ENCODE data around the gene OR2AP1. TPM values are rescaled to one million over a fixed set of nuclear protein-coding genes. Genes with fewer than 3 reads are reported as not detected.
"Not testable (repeated sequence)": the region's sequence is repeated elsewhere in the genome, so short reads cannot be mapped to it uniquely, and the experiment has no call there.

OR2AP1 gene
- total and polyA plus RNA-seq, 2 donors (not counting 1 experiment from before 2014, with no cell fraction given) = 0.17 TPM; not detected in 1

GRCh38 chr12:55582066-55582465 lies 9.8 kb downstream of the OR2AP1 start:
- peaks cover 0 to 3% (median 1%) of the 10 kb centered on the region in 3 donors for H3K9me3 ChIP-seq (ENCODE audit: control extremely low read depth in 1 of 3, control insufficient read depth in 2 of 3, insufficient read depth in 1 of 3, low read length in 2 of 3)
- no peaks in the 10 kb centered on the region for H4K20me1 ChIP-seq (ENCODE audit: control insufficient read depth, insufficient read depth, low read length, poor library complexity, severe bottlenecking)
- no peaks in the 10 kb centered on the region for H3K79me2 ChIP-seq (ENCODE audit: control insufficient read depth, insufficient read depth, low read length)
- H3K36me3 ChIP-seq (replicated peaks in 1 of 2; ENCODE audit: control extremely low read depth in 1 of 2, control insufficient read depth in 1 of 2, extremely low read depth in 1 of 2, insufficient read depth in 2 of 2, low read length in 1 of 2) = no peaks in the 10 kb centered on the region
- H3K27me3 ChIP-seq (replicated peaks in 1 of 4; ENCODE audit: control extremely low read depth in 1 of 4, control insufficient read depth in 3 of 4, insufficient read depth in 4 of 4, low read length in 3 of 4) = peaks cover 0 to 6% (median 0%) of the 10 kb centered on the region in 4 experiments
- no peak for TF ChIP-seq CTCF (IDR thresholded peaks at IDR 0.05)
- no peak for TF ChIP-seq EZH2 (IDR thresholded peaks at IDR 0.05; ENCODE audit: borderline replicate concordance, insufficient read depth, low read depth, low read length, poor library complexity, severe bottlenecking)
- 90% methylated on average over 2 of the region's 2 CpGs for WGBS (ENCODE audit: insufficient coverage)
- Mint-ChIP-seq H3K27me3 (peaks cover 46% of the 10 kb centered on the region), H3K4me3 (no peak overlapping the region), H3K4me1 (no peaks in the 10 kb centered on the region), H3K27ac (no peak overlapping the region), H3K9me3 (ENCODE audit: insufficient read depth) (peaks cover 9% of the 10 kb centered on the region)
- no peak for DNase-seq
- ChIA-PET CTCF (no interaction called here), POLR2A (no interaction called here)
- H3K4me1 ChIP-seq (ENCODE audit: control insufficient read depth in 2 of 2, insufficient read depth in 2 of 2, low read length in 2 of 2) = no peaks in the 10 kb centered on the region
- no peak for ATAC-seq (ENCODE audit: low read depth)
- intact Hi-C loops (cut with micrococcal nuclease) = no loop called here
- no peak overlapping the region for H3K9ac ChIP-seq (ENCODE audit: low read length)
- H3K4me2 ChIP-seq (replicated peaks; ENCODE audit: low read depth, low read length, poor library complexity, severe bottlenecking) = no peak overlapping the region
- H3K4me3 ChIP-seq (ENCODE audit: control extremely low read depth in 1 of 5, extremely low read depth in 1 of 5, insufficient read depth in 1 of 5, low read depth in 2 of 5, low read length in 4 of 5) = no peak overlapping the region
- H2AFZ ChIP-seq (ENCODE audit: insufficient read depth, low read depth, low read length, poor library complexity, severe bottlenecking) = no peak overlapping the region
- H3K27ac ChIP-seq (ENCODE audit: low read length in 2 of 2) = no peak overlapping the region

GRCh38 chr12:55585817-55586216 lies 13.5 kb downstream of the OR2AP1 start:
- no peak overlapping the region for H3K9ac ChIP-seq (ENCODE audit: low read length)
- H3K4me2 ChIP-seq (replicated peaks; ENCODE audit: low read depth, low read length, poor library complexity, severe bottlenecking) = no peak overlapping the region
- no peaks in the 10 kb centered on the region for H3K79me2 ChIP-seq (ENCODE audit: control insufficient read depth, insufficient read depth, low read length)
- no CpG with 5 or more reads among the region's 2 CpGs for WGBS (ENCODE audit: insufficient coverage)
- no peaks in the 10 kb centered on the region for H3K4me1 ChIP-seq (ENCODE audit: control insufficient read depth in 2 of 2, insufficient read depth in 2 of 2, low read length in 2 of 2)
- peaks cover 0 to 1% (median 0%) of the 10 kb centered on the region in 3 donors for H3K9me3 ChIP-seq (ENCODE audit: control extremely low read depth in 1 of 3, control insufficient read depth in 2 of 3, insufficient read depth in 1 of 3, low read length in 2 of 3)
- TF ChIP-seq EZH2 (IDR thresholded peaks at IDR 0.05; ENCODE audit: borderline replicate concordance, insufficient read depth, low read depth, low read length, poor library complexity, severe bottlenecking) (no peak), CTCF (IDR thresholded peaks at IDR 0.05) (no peak)
- no peaks in the 10 kb centered on the region for H3K36me3 ChIP-seq (replicated peaks in 1 of 2; ENCODE audit: control extremely low read depth in 1 of 2, control insufficient read depth in 1 of 2, extremely low read depth in 1 of 2, insufficient read depth in 2 of 2, low read length in 1 of 2)
- H3K27ac Mint-ChIP-seq = no peak overlapping the region
- H4K20me1 ChIP-seq (ENCODE audit: control insufficient read depth, insufficient read depth, low read length, poor library complexity, severe bottlenecking) = no peaks in the 10 kb centered on the region
- H3K4me3 ChIP-seq (ENCODE audit: control extremely low read depth in 1 of 5, extremely low read depth in 1 of 5, insufficient read depth in 1 of 5, low read depth in 2 of 5, low read length in 4 of 5) = no peak overlapping the region
- no peak overlapping the region for H2AFZ ChIP-seq (ENCODE audit: insufficient read depth, low read depth, low read length, poor library complexity, severe bottlenecking)
- no peak overlapping the region for H3K27ac ChIP-seq (ENCODE audit: low read length in 2 of 2)
- CTCF ChIA-PET = no interaction called here
- H3K9me3 Mint-ChIP-seq (ENCODE audit: insufficient read depth) = peaks cover 3% of the 10 kb centered on the region
- peaks cover 0 to 6% (median 0%) of the 10 kb centered on the region in 4 experiments for H3K27me3 ChIP-seq (replicated peaks in 1 of 4; ENCODE audit: control extremely low read depth in 1 of 4, control insufficient read depth in 3 of 4, insufficient read depth in 4 of 4, low read length in 3 of 4)
- peaks cover 55% of the 10 kb centered on the region for H3K27me3 Mint-ChIP-seq
- ATAC-seq (ENCODE audit: low read depth) (no peak), DNase-seq (no peak)
- intact Hi-C loops (cut with micrococcal nuclease) = no loop called here
- no peaks in the 10 kb centered on the region for H3K4me1 Mint-ChIP-seq
- no peak overlapping the region for H3K4me3 Mint-ChIP-seq
- POLR2A ChIA-PET = no interaction called here

DNA sequence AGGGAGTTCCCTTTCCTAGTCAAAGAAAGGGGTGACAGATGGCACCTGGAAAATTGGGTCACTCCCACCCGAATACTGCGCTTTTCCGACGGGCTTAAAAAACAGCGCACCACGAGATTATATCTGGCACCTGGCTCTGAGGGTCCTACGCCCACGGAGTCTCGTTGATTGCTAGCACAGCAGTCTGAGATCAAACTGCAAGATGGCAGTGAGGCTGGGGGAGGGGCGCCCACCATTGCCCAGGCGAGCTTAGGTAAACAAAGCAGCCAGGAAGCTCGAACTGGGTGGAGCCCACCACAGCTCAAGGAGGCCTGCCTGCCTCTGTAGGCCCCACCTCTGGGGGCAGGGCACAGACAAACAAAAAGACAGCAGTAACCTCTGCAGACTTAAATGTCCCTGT lies 17.9 kb downstream of the OR2AP1 start:
- H3K27ac Mint-ChIP-seq; H3K79me2 ChIP-seq (ENCODE audit: control insufficient read depth, insufficient read depth, low read length); H3K4me2 ChIP-seq (replicated peaks; ENCODE audit: low read depth, low read length, poor library complexity, severe bottlenecking); H3K9me3 ChIP-seq (ENCODE audit: control extremely low read depth in 1 of 3, control insufficient read depth in 2 of 3, insufficient read depth in 1 of 3, low read length in 2 of 3); H3K27ac ChIP-seq (ENCODE audit: low read length in 2 of 2); H3K9ac ChIP-seq (ENCODE audit: low read length); H3K9me3 Mint-ChIP-seq (ENCODE audit: insufficient read depth); CTCF ChIA-PET; POLR2A ChIA-PET; H3K4me3 Mint-ChIP-seq; H3K4me1 ChIP-seq (ENCODE audit: control insufficient read depth in 2 of 2, insufficient read depth in 2 of 2, low read length in 2 of 2); H3K27me3 ChIP-seq (replicated peaks in 1 of 4; ENCODE audit: control extremely low read depth in 1 of 4, control insufficient read depth in 3 of 4, insufficient read depth in 4 of 4, low read length in 3 of 4); intact Hi-C loops (cut with micrococcal nuclease); H3K4me3 ChIP-seq (ENCODE audit: control extremely low read depth in 1 of 5, extremely low read depth in 1 of 5, insufficient read depth in 1 of 5, low read depth in 2 of 5, low read length in 4 of 5); DNase-seq; H4K20me1 ChIP-seq (ENCODE audit: control insufficient read depth, insufficient read depth, low read length, poor library complexity, severe bottlenecking); H2AFZ ChIP-seq (ENCODE audit: insufficient read depth, low read depth, low read length, poor library complexity, severe bottlenecking); H3K36me3 ChIP-seq (replicated peaks in 1 of 2; ENCODE audit: control extremely low read depth in 1 of 2, control insufficient read depth in 1 of 2, extremely low read depth in 1 of 2, insufficient read depth in 2 of 2, low read length in 1 of 2); ATAC-seq (ENCODE audit: low read depth); H3K4me1 Mint-ChIP-seq: not testable (repeated sequence)
- peaks cover 41% of the 10 kb centered on the region for H3K27me3 Mint-ChIP-seq
- WGBS (ENCODE audit: insufficient coverage) = 91% methylated on average over 9 of the region's 12 CpGs
